Measurements from ENCODE around the gene TSPAN18.
"Not testable (repeated sequence)": the region's sequence is repeated elsewhere in the genome, so short reads cannot be mapped to it uniquely, and the experiment has no call there.

Gene TSPAN18

GRCh38 chr11:44870615-44871176, 143.9 kb downstream of the TSPAN18 start:
- no peak for TF ChIP-seq CTCF (IDR thresholded peaks at IDR 0.05; ENCODE audit: low read depth, low read length, missing control alignments)
- DNase-seq (ENCODE audit: low read depth) = no peak
- H3K4me3 ChIP-seq (ENCODE audit: low read depth, low read length) = no peak overlapping the region
- in situ Hi-C loops (cut with HindIII; ENCODE audit: low sequenced_read_pairs) = no loop called here

- DNase-seq (ENCODE audit: low read depth); in situ Hi-C loops (cut with HindIII; ENCODE audit: low sequenced_read_pairs); H3K4me3 ChIP-seq (ENCODE audit: low read depth, low read length): not testable (repeated sequence)
Measured at GRCh38 chr11:44871682-44872081, 144.9 kb downstream of the TSPAN18 start.

- no peak for DNase-seq (ENCODE audit: low read depth)
- TF ChIP-seq CTCF (IDR thresholded peaks at IDR 0.05; ENCODE audit: low read depth, low read length, missing control alignments) = no peak
- H3K4me3 ChIP-seq (ENCODE audit: low read depth, low read length) = no peak overlapping the region
- in situ Hi-C loops (cut with HindIII; ENCODE audit: low sequenced_read_pairs) = no loop called here
Measured at GRCh38 chr11:44872556-44872955, 145.8 kb downstream of the TSPAN18 start.

- no peak for DNase-seq (ENCODE audit: low read depth)
- H3K4me3 ChIP-seq (ENCODE audit: low read depth, low read length) = no peak overlapping the region
- no peak for TF ChIP-seq CTCF (IDR thresholded peaks at IDR 0.05; ENCODE audit: low read depth, low read length, missing control alignments)
- in situ Hi-C loops (cut with HindIII; ENCODE audit: low sequenced_read_pairs) = no loop called here
Measured at GRCh38 chr11:44873537-44873936, 146.8 kb downstream of the TSPAN18 start.

- H3K4me3 ChIP-seq (ENCODE audit: low read depth, low read length) = no peak overlapping the region
- in situ Hi-C loops (cut with HindIII; ENCODE audit: low sequenced_read_pairs) = no loop called here
- no peak for TF ChIP-seq CTCF (IDR thresholded peaks at IDR 0.05; ENCODE audit: low read depth, low read length, missing control alignments)
- no peak for DNase-seq (ENCODE audit: low read depth)
Measured at GRCh38 chr11:44874284-44874683, 147.5 kb downstream of the TSPAN18 start.

GRCh38 chr11:44875037-44875436, 148.3 kb downstream of the TSPAN18 start:
- no peak for DNase-seq (ENCODE audit: low read depth)
- no peak for TF ChIP-seq CTCF (IDR thresholded peaks at IDR 0.05; ENCODE audit: low read depth, low read length, missing control alignments)
- no peak overlapping the region for H3K4me3 ChIP-seq (ENCODE audit: low read depth, low read length)
- in situ Hi-C loops (cut with HindIII; ENCODE audit: low sequenced_read_pairs) = no loop called here

- in situ Hi-C loops (cut with HindIII; ENCODE audit: low sequenced_read_pairs) = no loop called here
- no peak for TF ChIP-seq CTCF (IDR thresholded peaks at IDR 0.05; ENCODE audit: low read depth, low read length, missing control alignments)
- H3K4me3 ChIP-seq (ENCODE audit: low read depth, low read length) = no peak overlapping the region
- no peak for DNase-seq (ENCODE audit: low read depth)
Measured at GRCh38 chr11:44876194-44876723, 149.5 kb downstream of the TSPAN18 start.
